Measurements from ENCODE around the gene ITGB2.
A peak's percentile ranks its signal among the peaks of the same experiment; 100 is the strongest.
"Not testable (repeated sequence)": the region's sequence is repeated elsewhere in the genome, so short reads cannot be mapped to it uniquely, and the experiment has no call there.

ITGB2 gene

GRCh38 chr21:44881198-44881872, 39.4 kb downstream of the ITGB2 start:
- H3K4me3 ChIP-seq (ENCODE audit: low read depth, low read length), result no peak overlapping the region
- no peak for DNase-seq (ENCODE audit: low read depth)
- TF ChIP-seq CTCF (IDR thresholded peaks at IDR 0.05; ENCODE audit: control insufficient read depth, extremely low read depth, insufficient read depth), result no peak

GRCh38 chr21:44880405-44881197, 40.1 kb downstream of the ITGB2 start:
- no peak overlapping the region for H3K4me3 ChIP-seq (ENCODE audit: low read depth, low read length)
- no peak for DNase-seq (ENCODE audit: low read depth)
- TF ChIP-seq CTCF (IDR thresholded peaks at IDR 0.05; ENCODE audit: control insufficient read depth, extremely low read depth, insufficient read depth), result no peak

- H3K4me3 ChIP-seq (ENCODE audit: low read depth, low read length); DNase-seq (ENCODE audit: low read depth): not testable (repeated sequence)
These were observed 41.5 kb downstream of the ITGB2 start for GRCh38 chr21:44879238-44879637.

GRCh38 chr21:44878053-44878982, 42.4 kb downstream of the ITGB2 start:
- TF ChIP-seq CTCF (IDR thresholded peaks at IDR 0.05; ENCODE audit: control insufficient read depth, extremely low read depth, insufficient read depth), result no peak
- DNase-seq (ENCODE audit: low read depth), result no peak
- H3K4me3 ChIP-seq (ENCODE audit: low read depth, low read length), result no peak overlapping the region

- no peak overlapping the region for H3K4me3 ChIP-seq (ENCODE audit: low read depth, low read length)
- TF ChIP-seq CTCF (IDR thresholded peaks at IDR 0.05; ENCODE audit: control insufficient read depth, extremely low read depth, insufficient read depth), result no peak
- no peak for DNase-seq (ENCODE audit: low read depth)
These were observed 43.7 kb downstream of the ITGB2 start for GRCh38 chr21:44876849-44877575.

GRCh38 chr21:44875316-44875700, 45.4 kb downstream of the ITGB2 start:
- DNase-seq (ENCODE audit: low read depth), result no peak
- peak; percentile 36 for TF ChIP-seq CTCF (IDR thresholded peaks at IDR 0.05; ENCODE audit: control insufficient read depth, extremely low read depth, insufficient read depth)
- H3K4me3 ChIP-seq (ENCODE audit: low read depth, low read length), result no peak overlapping the region
